ENCODE measurements around the gene AGBL4.

The AGBL4 gene

DNA sequence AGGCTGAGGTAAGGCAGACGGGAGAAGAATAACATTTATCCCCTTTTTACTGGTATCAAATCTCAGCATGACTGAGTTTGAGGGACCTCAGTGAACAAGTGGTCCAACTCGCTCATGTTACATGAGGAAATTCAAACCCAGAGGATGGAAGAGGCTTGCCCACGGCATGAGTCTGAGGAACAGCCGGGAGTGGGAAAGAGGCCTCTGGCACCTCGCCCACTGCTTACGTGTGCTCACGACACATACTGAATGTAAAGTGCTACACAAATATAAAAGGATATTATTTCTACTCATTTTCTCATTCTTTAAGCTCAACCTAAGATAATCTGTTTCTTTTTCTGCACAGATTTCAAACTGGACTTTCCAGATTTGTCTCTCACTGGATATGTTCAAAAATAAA is 1261.8 kb downstream of the AGBL4 start:
- Histone ChIP-seq H3K9me3 (ENCODE audit: insufficient read depth, low read depth, low read length) (no peaks in the 10 kb centered on the region), H3K27ac (ENCODE audit: low read depth, low read length) (no peak overlapping the region), H3K9ac (ENCODE audit: low read depth, low read length) (no peak overlapping the region), H3K27me3 (ENCODE audit: insufficient read depth, low read length) (no peaks in the 10 kb centered on the region), H3K36me3 (ENCODE audit: insufficient read depth, low read length) (peaks cover 18% of the 10 kb centered on the region), H3K4me1 (ENCODE audit: insufficient read depth, low read length) (peaks cover 1% of the 10 kb centered on the region; the same call in 1 of the 2 replicates), H3K4me3 (ENCODE audit: low read length) (no peak overlapping the region)
- 92% methylated on average over 5 of the region's 7 CpGs for WGBS

GRCh38 chr1:48761411-48761810 is 1262.3 kb downstream of the AGBL4 start:
- Histone ChIP-seq H3K9me3 (ENCODE audit: insufficient read depth, low read depth, low read length) (no peaks in the 10 kb centered on the region), H3K4me3 (ENCODE audit: low read length) (no peak overlapping the region), H3K27ac (ENCODE audit: low read depth, low read length) (no peak overlapping the region), H3K27me3 (ENCODE audit: insufficient read depth, low read length) (no peaks in the 10 kb centered on the region), H3K4me1 (ENCODE audit: insufficient read depth, low read length) (peaks cover 7% of the 10 kb centered on the region), H3K9ac (ENCODE audit: low read depth, low read length) (no peak overlapping the region), H3K36me3 (ENCODE audit: insufficient read depth, low read length) (peaks cover 22% of the 10 kb centered on the region)

DNA sequence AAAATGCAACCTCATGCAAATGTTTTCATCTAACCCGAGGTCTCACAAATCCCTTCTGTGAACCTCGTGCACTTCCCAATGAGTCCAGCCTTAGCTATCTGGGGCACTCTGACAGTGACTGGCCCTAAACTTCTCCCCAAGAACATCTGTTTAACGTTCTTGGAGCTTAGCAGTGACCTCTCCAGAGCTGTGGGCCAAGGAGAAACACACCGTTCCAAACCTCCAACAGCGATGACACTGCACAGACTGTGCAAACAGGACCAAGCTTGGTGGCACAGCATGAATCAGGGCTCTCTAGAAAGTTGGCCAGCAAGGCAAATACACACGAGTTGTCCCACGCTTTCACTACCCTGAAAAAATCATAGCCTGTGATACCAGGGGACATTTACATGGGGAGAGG is 1262.9 kb downstream of the AGBL4 start:
- Histone ChIP-seq H3K4me3 (ENCODE audit: low read length) (no peak overlapping the region), H3K36me3 (ENCODE audit: insufficient read depth, low read length) (peaks cover 22% of the 10 kb centered on the region), H3K27me3 (ENCODE audit: insufficient read depth, low read length) (no peaks in the 10 kb centered on the region), H3K9me3 (ENCODE audit: insufficient read depth, low read depth, low read length) (no peaks in the 10 kb centered on the region), H3K27ac (ENCODE audit: low read depth, low read length) (no peak overlapping the region), H3K4me1 (ENCODE audit: insufficient read depth, low read length) (peaks cover 8% of the 10 kb centered on the region), H3K9ac (ENCODE audit: low read depth, low read length) (no peak overlapping the region)
- WGBS, result 95% methylated on average over 7 of the region's 7 CpGs

DNA sequence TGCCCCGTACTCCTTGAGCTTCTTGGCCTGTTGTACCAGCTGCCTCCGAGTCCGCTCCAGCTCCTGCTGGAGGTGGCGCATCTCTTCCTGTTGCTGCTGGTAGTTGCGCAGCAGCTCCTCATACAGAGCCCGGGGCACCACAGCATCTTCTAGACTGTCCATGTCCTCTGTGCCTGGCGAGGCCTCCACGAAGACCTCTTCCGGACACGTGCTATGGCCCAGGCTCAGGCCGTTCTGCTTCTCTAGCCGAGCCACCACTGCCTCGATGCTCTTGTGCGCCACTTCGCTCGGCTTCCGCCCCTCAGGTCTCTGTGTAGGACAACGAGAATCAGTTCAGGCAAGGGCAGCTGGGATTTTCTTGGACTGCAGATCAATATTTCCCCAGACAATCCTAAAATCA is 1264.8 kb downstream of the AGBL4 start:
- Histone ChIP-seq H3K4me1 (ENCODE audit: insufficient read depth, low read length) (peaks cover 8% of the 10 kb centered on the region), H3K4me3 (ENCODE audit: low read length) (no peak overlapping the region), H3K27me3 (ENCODE audit: insufficient read depth, low read length) (no peaks in the 10 kb centered on the region), H3K9me3 (ENCODE audit: insufficient read depth, low read depth, low read length) (no peaks in the 10 kb centered on the region), H3K27ac (ENCODE audit: low read depth, low read length) (no peak overlapping the region), H3K36me3 (ENCODE audit: insufficient read depth, low read length) (peaks cover 22% of the 10 kb centered on the region), H3K9ac (ENCODE audit: low read depth, low read length) (no peak overlapping the region)
- 96% methylated on average over 18 of the region's 18 CpGs for WGBS

DNA sequence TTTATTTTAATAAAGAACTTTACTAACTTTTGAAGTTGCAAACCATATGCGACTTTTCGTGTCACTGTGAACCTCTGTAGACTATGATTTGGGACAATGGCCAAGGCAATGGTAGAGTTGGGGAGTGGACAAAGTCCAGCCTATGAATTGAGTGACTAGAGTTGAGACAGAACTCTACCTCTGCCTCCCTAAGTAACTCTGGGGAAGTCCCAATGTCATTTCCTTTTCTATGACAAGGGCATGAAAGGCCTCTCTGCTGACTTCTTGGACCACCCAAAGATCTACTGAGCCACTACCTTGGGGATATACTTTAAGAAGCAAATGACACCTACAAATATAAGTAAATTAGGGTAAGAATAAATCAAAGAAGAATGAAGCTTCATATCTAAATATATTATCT is 1266.4 kb downstream of the AGBL4 start:
- no peak overlapping the region for H3K4me3 ChIP-seq (ENCODE audit: low read length)
- peaks cover 8% of the 10 kb centered on the region for H3K4me1 ChIP-seq (ENCODE audit: insufficient read depth, low read length)
- no peaks in the 10 kb centered on the region for H3K27me3 ChIP-seq (ENCODE audit: insufficient read depth, low read length)
- no peak overlapping the region for H3K9ac ChIP-seq (ENCODE audit: low read depth, low read length)
- H3K27ac ChIP-seq (ENCODE audit: low read depth, low read length), result no peak overlapping the region
- no peaks in the 10 kb centered on the region for H3K9me3 ChIP-seq (ENCODE audit: insufficient read depth, low read depth, low read length)
- WGBS, result 98% methylated on average over 2 of the region's 2 CpGs
- peaks cover 22% of the 10 kb centered on the region for H3K36me3 ChIP-seq (ENCODE audit: insufficient read depth, low read length)

- Histone ChIP-seq H3K4me1 (ENCODE audit: insufficient read depth, low read length) (peaks cover 8% of the 10 kb centered on the region), H3K27ac (ENCODE audit: low read depth, low read length) (no peak overlapping the region), H3K36me3 (ENCODE audit: insufficient read depth, low read length) (peaks cover 22% of the 10 kb centered on the region), H3K9ac (ENCODE audit: low read depth, low read length) (no peak overlapping the region), H3K27me3 (ENCODE audit: insufficient read depth, low read length) (no peaks in the 10 kb centered on the region), H3K4me3 (ENCODE audit: low read length) (no peak overlapping the region), H3K9me3 (ENCODE audit: insufficient read depth, low read depth, low read length) (no peaks in the 10 kb centered on the region)
- no CpG with 5 or more reads among the region's 1 CpG for WGBS
Observed at GRCh38 chr1:48756683-48757316, 1267.0 kb downstream of the AGBL4 start.

DNA sequence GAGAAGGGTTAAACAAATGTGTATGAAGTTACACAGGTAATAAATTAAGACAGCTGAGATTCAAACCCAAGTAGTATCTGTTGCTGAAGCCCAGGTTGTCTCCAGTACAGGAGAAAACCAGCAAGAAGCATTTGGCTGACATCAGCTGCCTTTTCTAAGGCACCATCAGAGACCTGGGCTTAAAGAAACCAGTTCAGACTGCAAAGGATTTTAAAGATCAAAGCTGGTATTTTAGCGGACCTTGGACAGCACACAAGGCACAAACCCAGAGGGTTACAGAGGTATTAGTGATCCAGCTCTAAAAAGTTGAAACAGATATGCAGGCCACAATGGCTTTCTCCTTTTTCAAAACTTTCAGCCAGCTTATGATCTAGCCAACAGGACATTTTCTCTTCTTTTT is 1270.5 kb downstream of the AGBL4 start:
- Histone ChIP-seq H3K4me1 (ENCODE audit: insufficient read depth, low read length) (peaks cover 8% of the 10 kb centered on the region), H3K9me3 (ENCODE audit: insufficient read depth, low read depth, low read length) (no peaks in the 10 kb centered on the region), H3K36me3 (ENCODE audit: insufficient read depth, low read length) (peaks cover 15% of the 10 kb centered on the region), H3K9ac (ENCODE audit: low read depth, low read length) (no peak overlapping the region), H3K4me3 (ENCODE audit: low read length) (no peak overlapping the region), H3K27me3 (ENCODE audit: insufficient read depth, low read length) (no peaks in the 10 kb centered on the region), H3K27ac (ENCODE audit: low read depth, low read length) (no peak overlapping the region)
- WGBS, result 87% methylated on average over 1 of the region's 1 CpG

DNA sequence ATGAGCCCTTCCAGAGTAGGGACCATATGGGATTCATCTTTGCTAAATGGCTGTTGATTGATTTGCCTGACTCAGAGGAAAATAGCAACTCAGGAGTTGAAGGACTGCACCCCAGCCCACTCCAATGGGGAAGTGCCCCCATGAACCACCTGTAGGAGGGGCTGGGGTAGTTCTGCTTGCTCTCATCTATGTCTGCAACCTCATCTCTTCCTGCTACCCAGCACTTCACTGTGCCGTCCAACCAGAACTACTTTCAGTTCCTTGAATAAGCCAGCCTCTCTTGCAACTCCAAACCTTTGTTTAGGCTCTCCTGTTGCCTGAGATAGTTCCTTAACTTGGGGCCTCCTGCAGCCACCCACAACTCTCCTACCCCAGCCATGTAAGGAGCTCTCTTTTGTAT is 1273.6 kb downstream of the AGBL4 start:
- 93% methylated on average over 1 of the region's 1 CpG for WGBS

GRCh38 chr1:48749068-48749467 is 1274.7 kb downstream of the AGBL4 start:
- Histone ChIP-seq H3K27ac (ENCODE audit: low read depth, low read length) (no peak overlapping the region), H3K36me3 (ENCODE audit: insufficient read depth, low read length) (0 out of 2 replicates have a peak, but pooled peaks cover 3% of the 10 kb centered on the region), H3K27me3 (ENCODE audit: insufficient read depth, low read length) (no peaks in the 10 kb centered on the region), H3K4me1 (ENCODE audit: insufficient read depth, low read length) (no peaks in the 10 kb centered on the region), H3K4me3 (ENCODE audit: low read length) (no peak overlapping the region), H3K9ac (ENCODE audit: low read depth, low read length) (no peak overlapping the region), H3K9me3 (ENCODE audit: insufficient read depth, low read depth, low read length) (no peaks in the 10 kb centered on the region)
- 98% methylated on average over 7 of the region's 7 CpGs for WGBS

More for the DNA sequence above, 1273.6 kb downstream of the AGBL4 start:
- Histone ChIP-seq H3K36me3 (ENCODE audit: insufficient read depth, low read length) (0 out of 2 replicates have a peak, but pooled peaks cover 3% of the 10 kb centered on the region), H3K27me3 (ENCODE audit: insufficient read depth, low read length) (no peaks in the 10 kb centered on the region), H3K9me3 (ENCODE audit: insufficient read depth, low read depth, low read length) (no peaks in the 10 kb centered on the region), H3K4me3 (ENCODE audit: low read length) (no peak overlapping the region), H3K9ac (ENCODE audit: low read depth, low read length) (no peak overlapping the region), H3K4me1 (ENCODE audit: insufficient read depth, low read length) (no peaks in the 10 kb centered on the region), H3K27ac (ENCODE audit: low read depth, low read length) (no peak overlapping the region)

- WGBS, result 96% methylated on average over 5 of the region's 5 CpGs
- Histone ChIP-seq H3K4me1 (ENCODE audit: insufficient read depth, low read length) (peaks cover 7% of the 10 kb centered on the region; the same call in 1 of the 2 replicates), H3K27me3 (ENCODE audit: insufficient read depth, low read length) (no peaks in the 10 kb centered on the region), H3K36me3 (ENCODE audit: insufficient read depth, low read length) (peaks cover 10% of the 10 kb centered on the region), H3K4me3 (ENCODE audit: low read length) (no peak overlapping the region), H3K27ac (ENCODE audit: low read depth, low read length) (no peak overlapping the region), H3K9ac (ENCODE audit: low read depth, low read length) (no peak overlapping the region), H3K9me3 (ENCODE audit: insufficient read depth, low read depth, low read length) (no peaks in the 10 kb centered on the region)
Observed at GRCh38 chr1:48746906-48747305, 1276.8 kb downstream of the AGBL4 start.

- no peak overlapping the region for H3K27ac ChIP-seq (ENCODE audit: low read depth, low read length)
- 87% methylated on average over 2 of the region's 2 CpGs for WGBS
- no peak overlapping the region for H3K4me3 ChIP-seq (ENCODE audit: low read length)
- peaks cover 15% of the 10 kb centered on the region for H3K36me3 ChIP-seq (ENCODE audit: insufficient read depth, low read length)
- H3K27me3 ChIP-seq (ENCODE audit: insufficient read depth, low read length), result no peaks in the 10 kb centered on the region
- no peaks in the 10 kb centered on the region for H3K9me3 ChIP-seq (ENCODE audit: insufficient read depth, low read depth, low read length)
- peaks cover 7% of the 10 kb centered on the region; the same call in 1 of the 2 replicates for H3K4me1 ChIP-seq (ENCODE audit: insufficient read depth, low read length)
- H3K9ac ChIP-seq (ENCODE audit: low read depth, low read length), result no peak overlapping the region
Observed at GRCh38 chr1:48744032-48744431, 1279.7 kb downstream of the AGBL4 start.

GRCh38 chr1:48743480-48743879 is 1280.3 kb downstream of the AGBL4 start:
- no peaks in the 10 kb centered on the region for H3K9me3 ChIP-seq (ENCODE audit: insufficient read depth, low read depth, low read length)
- H3K36me3 ChIP-seq (ENCODE audit: insufficient read depth, low read length), result peaks cover 15% of the 10 kb centered on the region
- H3K27ac ChIP-seq (ENCODE audit: low read depth, low read length), result no peak overlapping the region

More at GRCh38 chr1:48743480-48743879, 1280.3 kb downstream of the AGBL4 start:
- no peaks in the 10 kb centered on the region for H3K27me3 ChIP-seq (ENCODE audit: insufficient read depth, low read length)
- no peak overlapping the region for H3K9ac ChIP-seq (ENCODE audit: low read depth, low read length)
- H3K4me3 ChIP-seq (ENCODE audit: low read length), result no peak overlapping the region
- peaks cover 7% of the 10 kb centered on the region; the same call in 1 of the 2 replicates for H3K4me1 ChIP-seq (ENCODE audit: insufficient read depth, low read length)
